Activated naive CD4-positive, alpha-beta T cell treated with anti-CD3 and anti-CD28 coated beads, Interleukin-2, amount 10 ng/mL, durations not matched to agents 7 days and 5 days (primary cell): ENCODE measurements around the gene DEPDC1B.
"Not testable (repeated sequence)": the region's sequence is repeated elsewhere in the genome, so short reads cannot be mapped to it uniquely, and the experiment has no call there.

Experiments used
- CTCF ChIA-PET: fragments of 350-600 bp; sonication (Branson Sonifier 250); formaldehyde crosslinking; loops from one replicate; lab custom pipeline; 2021; ENCODE audit warnings: antibody characterized with exemption; lab: Charles Lee
- DNase-seq: peaks from one replicate; pipeline ENCODE4 v3.0.0-alpha.2; 2020
- H3K27ac Mint-ChIP-seq: one replicate; pipeline ENCODE4 v1.8.0; 2021; ENCODE audit warnings: mild to moderate bottlenecking, moderate library complexity, mixed read lengths
- H3K27me3 Mint-ChIP-seq: one replicate; pipeline ENCODE4 v1.8.0; 2021; ENCODE audit warnings: mild to moderate bottlenecking, mixed read lengths
- H3K36me3 Mint-ChIP-seq: one replicate; pipeline ENCODE4 v1.8.0; 2021; ENCODE audit warnings: mixed read lengths
- H3K4me1 Mint-ChIP-seq: one replicate; pipeline ENCODE4 v1.8.0; 2021; ENCODE audit warnings: mixed read lengths
- H3K4me3 Mint-ChIP-seq: one replicate; pipeline ENCODE4 v1.8.0; 2021; ENCODE audit warnings: mild to moderate bottlenecking, moderate library complexity, mixed read lengths
- H3K9me3 Mint-ChIP-seq: one replicate; pipeline ENCODE4 v1.8.0; 2021; ENCODE audit warnings: mixed read lengths

Gene DEPDC1B

GRCh38 chr5:60715201-60715928 is 15.4 kb upstream of the DEPDC1B start:
- H3K27ac Mint-ChIP-seq, H3K4me1 Mint-ChIP-seq, DNase-seq, H3K9me3 Mint-ChIP-seq, H3K36me3 Mint-ChIP-seq, CTCF ChIA-PET, H3K4me3 Mint-ChIP-seq: not testable (repeated sequence)
- peaks cover 21% of the 10 kb centered on the region for H3K27me3 Mint-ChIP-seq

DNA sequence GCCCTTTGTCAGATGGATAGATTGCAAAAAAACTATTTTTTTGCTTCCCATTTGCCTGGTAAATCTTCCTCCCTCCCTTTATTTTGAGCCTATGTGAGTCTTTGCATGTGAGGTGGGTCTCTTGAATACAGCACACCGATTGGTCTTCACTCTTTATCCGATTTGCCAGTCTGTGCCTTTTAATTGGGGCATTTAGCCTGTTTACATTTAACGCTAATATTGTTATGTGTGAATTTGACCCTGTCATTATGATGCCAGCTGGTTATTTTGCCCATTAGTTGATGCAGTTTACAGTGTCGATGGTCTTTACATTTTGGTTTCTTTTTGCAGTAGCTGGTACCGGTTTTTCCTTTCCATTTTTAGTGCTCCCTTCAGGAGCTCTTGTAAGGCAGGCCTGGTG is 13.0 kb upstream of the DEPDC1B start:
- H3K27ac Mint-ChIP-seq: no peak overlapping the region
- H3K4me3 Mint-ChIP-seq: no peak overlapping the region
- peaks cover 9% of the 10 kb centered on the region for H3K9me3 Mint-ChIP-seq
- CTCF ChIA-PET: no interaction called here
- DNase-seq: no peak
- no peaks in the 10 kb centered on the region for H3K36me3 Mint-ChIP-seq
- peaks cover 3% of the 10 kb centered on the region for H3K4me1 Mint-ChIP-seq
- peaks cover 22% of the 10 kb centered on the region for H3K27me3 Mint-ChIP-seq

GRCh38 chr5:60711892-60712291 is 11.9 kb upstream of the DEPDC1B start:
- peaks cover 22% of the 10 kb centered on the region for H3K27me3 Mint-ChIP-seq
- DNase-seq, CTCF ChIA-PET, H3K4me1 Mint-ChIP-seq, H3K9me3 Mint-ChIP-seq, H3K36me3 Mint-ChIP-seq, H3K27ac Mint-ChIP-seq, H3K4me3 Mint-ChIP-seq: not testable (repeated sequence)

GRCh38 chr5:60710362-60710761 is 10.4 kb upstream of the DEPDC1B start:
- H3K9me3 Mint-ChIP-seq: peaks cover 6% of the 10 kb centered on the region
- no peak overlapping the region for H3K27ac Mint-ChIP-seq
- peaks cover 12% of the 10 kb centered on the region for H3K27me3 Mint-ChIP-seq
- no peak overlapping the region for H3K4me3 Mint-ChIP-seq
- no peaks in the 10 kb centered on the region for H3K36me3 Mint-ChIP-seq
- no peak for DNase-seq
- H3K4me1 Mint-ChIP-seq: peaks cover 3% of the 10 kb centered on the region
- CTCF ChIA-PET: interaction anchor here (0.9 to 1.0 kb wide), 3 partner anchors 9 to 896 kb away, joined by 3 read pairs; no protein-coding TSS in a partner anchor

GRCh38 chr5:60705144-60705543 is 5.2 kb upstream of the DEPDC1B start:
- Mint-ChIP-seq H3K4me3 (no peak overlapping the region), H3K4me1 (peaks cover 11% of the 10 kb centered on the region), H3K36me3 (no peaks in the 10 kb centered on the region), H3K27me3 (peaks cover 28% of the 10 kb centered on the region), H3K27ac (no peak overlapping the region), H3K9me3 (no peaks in the 10 kb centered on the region)
- no peak for DNase-seq
- CTCF ChIA-PET: no interaction called here

DNA sequence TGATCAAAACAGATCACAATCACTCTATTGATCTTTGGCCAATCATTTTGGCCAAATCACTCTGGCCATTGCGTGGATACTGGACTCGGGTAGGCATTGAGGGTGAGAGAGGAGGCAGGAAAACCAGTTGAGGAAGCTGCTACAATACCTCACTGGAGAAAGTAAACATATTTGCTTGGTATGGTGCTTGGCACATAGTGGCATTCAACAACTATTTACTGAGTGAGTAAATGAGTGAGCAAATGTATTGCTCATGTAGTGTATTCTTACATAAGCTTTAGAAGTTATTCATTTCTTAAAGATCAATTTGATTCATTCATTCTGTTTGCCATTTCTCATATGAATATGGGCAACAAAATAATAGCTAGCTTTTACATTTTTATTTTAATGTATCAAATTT is 4.0 kb upstream of the DEPDC1B start:
- no peak for DNase-seq
- CTCF ChIA-PET: no interaction called here
- H3K27ac Mint-ChIP-seq: no peak overlapping the region
- peaks cover 3% of the 10 kb centered on the region for H3K36me3 Mint-ChIP-seq
- peaks cover 23% of the 10 kb centered on the region for H3K27me3 Mint-ChIP-seq
- H3K4me3 Mint-ChIP-seq: no peak overlapping the region
- H3K4me1 Mint-ChIP-seq: peaks cover 18% of the 10 kb centered on the region
- H3K9me3 Mint-ChIP-seq: no peaks in the 10 kb centered on the region

DNA sequence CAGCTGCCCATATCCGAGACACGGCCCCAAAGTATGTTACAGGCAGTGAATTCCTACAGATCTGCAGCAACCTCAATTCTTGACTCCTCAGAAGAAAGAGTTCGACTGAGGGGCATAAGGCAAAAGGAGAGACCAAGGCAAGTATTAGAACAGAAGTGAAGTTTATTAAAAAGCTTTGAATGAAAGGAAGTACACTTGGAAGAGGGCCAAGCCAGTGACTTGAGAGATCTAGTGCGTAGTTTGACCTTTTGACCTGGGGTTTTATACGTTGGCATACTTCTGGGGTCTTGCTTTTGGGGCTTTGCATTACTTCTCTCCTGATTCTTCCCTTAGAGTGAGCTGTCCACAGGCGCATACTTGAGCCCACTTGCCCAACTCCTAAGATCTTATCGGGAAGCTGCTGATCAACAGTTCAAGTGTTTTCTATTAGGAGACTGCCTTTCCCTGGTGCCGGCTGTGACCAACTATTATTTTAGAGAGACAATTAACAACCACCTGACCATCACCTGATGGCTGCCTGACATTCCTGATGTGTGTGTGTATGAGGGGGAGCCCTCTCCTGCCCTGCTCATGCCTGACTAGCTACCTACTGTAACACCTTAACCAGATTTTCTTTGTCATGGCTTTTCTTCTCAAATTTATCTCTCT is 1.5 kb upstream of the DEPDC1B start:
- H3K36me3 Mint-ChIP-seq: peaks cover 17% of the 10 kb centered on the region
- DNase-seq: no peak
- no peaks in the 10 kb centered on the region for H3K9me3 Mint-ChIP-seq
- H3K27me3 Mint-ChIP-seq: peaks cover 23% of the 10 kb centered on the region
- H3K4me3 Mint-ChIP-seq: peak overlapping the region; percentile 32
- CTCF ChIA-PET: interaction anchor here (0.6 to 1.0 kb wide), 3 partner anchors 9 to 408 kb away, joined by 3 read pairs; no protein-coding TSS in a partner anchor
- no peak overlapping the region for H3K27ac Mint-ChIP-seq
- peaks cover 39% of the 10 kb centered on the region for H3K4me1 Mint-ChIP-seq

DNA sequence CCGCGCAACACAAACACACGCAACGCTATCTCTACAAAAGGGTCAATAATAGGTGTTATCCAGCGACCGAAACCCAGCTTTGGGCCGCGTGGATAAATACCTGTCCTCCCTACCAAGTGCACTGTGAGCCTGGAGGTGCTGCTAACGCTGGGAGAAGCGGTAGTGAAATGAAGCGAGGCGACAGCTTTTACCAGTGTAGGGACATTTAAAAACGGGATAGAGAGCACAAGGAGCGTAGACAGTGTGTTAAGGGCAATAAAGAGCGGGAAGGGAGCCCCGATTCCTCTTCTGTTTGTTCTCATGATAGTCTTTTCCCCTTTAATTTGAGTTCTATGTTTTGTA is 421 bp upstream of the DEPDC1B start:
- H3K36me3 Mint-ChIP-seq: peaks cover 18% of the 10 kb centered on the region
- no peaks in the 10 kb centered on the region for H3K9me3 Mint-ChIP-seq
- H3K27me3 Mint-ChIP-seq: peaks cover 23% of the 10 kb centered on the region
- CTCF ChIA-PET: interaction anchor here (1.4 to 2.4 kb wide), 3 partner anchors 11 to 23 kb away, joined by 4 to 16 read pairs (median 9); no protein-coding TSS in a partner anchor
- peak overlapping the region; percentile 91 for H3K4me3 Mint-ChIP-seq
- H3K27ac Mint-ChIP-seq: peak overlapping the region; percentile 93
- DNase-seq: no peak
- H3K4me1 Mint-ChIP-seq: peaks cover 39% of the 10 kb centered on the region

- H3K4me1 Mint-ChIP-seq: peaks cover 39% of the 10 kb centered on the region
- H3K4me3 Mint-ChIP-seq: peak overlapping the region; percentile 91
- no peaks in the 10 kb centered on the region for H3K9me3 Mint-ChIP-seq
- no peak for DNase-seq
- peak overlapping the region; percentile 93 for H3K27ac Mint-ChIP-seq
- peaks cover 23% of the 10 kb centered on the region for H3K36me3 Mint-ChIP-seq
- CTCF ChIA-PET: interaction anchor here (0.6 to 2.4 kb wide), 6 partner anchors 10 to 189 kb away, joined by 3 to 16 read pairs (median 4); no protein-coding TSS in a partner anchor
- H3K27me3 Mint-ChIP-seq: peaks cover 23% of the 10 kb centered on the region
These were observed 718 bp downstream of the DEPDC1B start for GRCh38 chr5:60699288-60699608.

- CTCF ChIA-PET: interaction anchor here (0.9 to 2.4 kb wide), 2 partner anchors 9 to 21 kb away, joined by 3 to 16 read pairs; no protein-coding TSS in a partner anchor
- Mint-ChIP-seq H3K27ac (peak overlapping the region; percentile 93), H3K4me3 (peak overlapping the region; percentile 91), H3K4me1 (peaks cover 39% of the 10 kb centered on the region), H3K36me3 (peaks cover 25% of the 10 kb centered on the region), H3K9me3 (no peaks in the 10 kb centered on the region), H3K27me3 (peaks cover 18% of the 10 kb centered on the region)
- DNase-seq: no peak
These were observed 1.6 kb downstream of the DEPDC1B start for GRCh38 chr5:60698336-60698735.

GRCh38 chr5:60690326-60690725 is 9.6 kb downstream of the DEPDC1B start:
- CTCF ChIA-PET: interaction anchor here (2.8 kb wide), 1 partner anchor 9 kb away, joined by 16 read pairs; the partner anchor contains the start of gene DEPDC1B
- Mint-ChIP-seq H3K4me3 (no peak overlapping the region), H3K4me1 (peaks cover 2% of the 10 kb centered on the region), H3K36me3 (peaks cover 23% of the 10 kb centered on the region), H3K27me3 (no peaks in the 10 kb centered on the region), H3K9me3 (no peaks in the 10 kb centered on the region), H3K27ac (peak overlapping the region; percentile 56)
- no peak for DNase-seq

DNA sequence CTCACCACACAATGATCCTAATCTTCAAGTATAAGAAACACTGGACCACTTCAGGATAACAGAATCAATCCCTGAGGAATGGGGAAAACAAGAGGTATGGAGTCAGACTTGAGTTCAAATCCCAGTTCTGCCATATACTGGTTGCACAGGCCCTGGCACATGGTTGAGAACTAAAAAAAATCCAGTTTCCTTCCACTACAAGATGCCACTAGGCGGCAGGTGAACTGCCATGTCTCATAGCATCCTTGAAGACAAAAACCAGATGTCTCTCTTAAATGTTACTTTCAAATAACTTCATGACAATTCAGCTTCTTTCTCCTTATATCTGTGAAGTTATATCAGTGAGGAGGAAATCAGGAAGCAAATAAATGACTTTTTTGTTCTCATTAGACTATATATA is 11.0 kb downstream of the DEPDC1B start:
- Mint-ChIP-seq H3K4me1 (peaks cover 2% of the 10 kb centered on the region), H3K9me3 (no peaks in the 10 kb centered on the region), H3K27ac (no peak overlapping the region), H3K27me3 (no peaks in the 10 kb centered on the region), H3K36me3 (peaks cover 25% of the 10 kb centered on the region), H3K4me3 (no peak overlapping the region)
- DNase-seq: no peak
- CTCF ChIA-PET: interaction anchor here (0.6 to 2.8 kb wide), 2 partner anchors 10 to 212 kb away, joined by 6 to 16 read pairs; partner anchors contain the start of gene DEPDC1B

GRCh38 chr5:60687927-60688720 is 11.8 kb downstream of the DEPDC1B start:
- Mint-ChIP-seq H3K27ac (no peak overlapping the region), H3K9me3 (no peaks in the 10 kb centered on the region), H3K4me3 (no peak overlapping the region), H3K4me1 (peaks cover 2% of the 10 kb centered on the region), H3K36me3 (peaks cover 29% of the 10 kb centered on the region), H3K27me3 (no peaks in the 10 kb centered on the region)
- DNase-seq: no peak
- CTCF ChIA-PET: interaction anchor here (2.8 kb wide), 1 partner anchor 11 kb away, joined by 16 read pairs; the partner anchor contains the start of gene DEPDC1B

DNA sequence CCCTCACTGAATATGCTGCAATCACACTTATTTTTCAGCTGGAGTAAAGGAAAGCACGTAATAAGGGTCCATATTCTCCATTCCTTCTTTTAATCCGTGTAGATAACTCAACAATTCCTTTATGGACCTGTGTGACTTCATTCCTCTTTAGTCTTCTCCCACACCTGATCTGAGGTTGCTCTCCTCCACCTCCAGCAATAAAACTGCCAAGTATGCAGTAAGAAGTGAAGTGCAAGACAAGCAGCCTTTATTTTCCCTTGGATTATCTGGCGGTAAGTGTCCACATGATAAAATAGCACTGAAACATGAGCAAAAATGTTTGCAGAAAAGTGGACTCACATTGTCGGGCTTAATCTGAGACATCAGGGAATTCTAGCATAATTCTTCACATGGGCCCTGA is 13.8 kb downstream of the DEPDC1B start:
- Mint-ChIP-seq H3K27ac (peak overlapping the region; percentile 8), H3K27me3 (no peaks in the 10 kb centered on the region), H3K36me3 (peaks cover 36% of the 10 kb centered on the region)

More for the DNA sequence above, 13.8 kb downstream of the DEPDC1B start:
- no peak for DNase-seq
- Mint-ChIP-seq H3K4me1 (peaks cover 2% of the 10 kb centered on the region), H3K9me3 (no peaks in the 10 kb centered on the region), H3K4me3 (no peak overlapping the region)
- CTCF ChIA-PET: interaction anchor here (1.4 kb wide), 1 partner anchor 10 kb away, joined by 4 read pairs; no protein-coding TSS in a partner anchor
